Ecto neural progenitor cell (in vitro differentiated cells): ENCODE results near the gene NBAS.

ENCODE experiments used
- DNase-seq: peaks from one replicate; pipeline ENCODE4 v3.0.0-alpha.2; 2018; ENCODE audit warnings: low spot score

NBAS gene

DNA sequence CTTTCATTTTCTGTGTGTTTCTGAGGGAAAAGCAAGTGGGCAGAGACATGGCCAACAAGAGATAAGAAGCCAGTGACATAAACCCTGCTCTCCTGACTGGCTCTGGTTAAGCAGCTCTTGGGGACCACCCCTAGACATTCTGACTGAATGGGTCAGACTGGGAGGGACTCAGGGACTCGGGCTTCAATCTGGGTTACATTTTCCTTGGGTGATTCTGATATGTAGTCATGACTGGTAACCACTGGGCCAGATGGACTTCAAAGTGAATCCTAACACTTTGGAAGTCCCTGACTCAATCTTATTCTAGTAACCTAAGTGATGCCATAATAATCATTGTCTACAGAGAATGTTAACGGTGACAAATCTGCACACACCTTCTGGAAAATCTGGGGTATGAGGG is 397.8 kb downstream of the NBAS start:
- no peak for DNase-seq

DNA sequence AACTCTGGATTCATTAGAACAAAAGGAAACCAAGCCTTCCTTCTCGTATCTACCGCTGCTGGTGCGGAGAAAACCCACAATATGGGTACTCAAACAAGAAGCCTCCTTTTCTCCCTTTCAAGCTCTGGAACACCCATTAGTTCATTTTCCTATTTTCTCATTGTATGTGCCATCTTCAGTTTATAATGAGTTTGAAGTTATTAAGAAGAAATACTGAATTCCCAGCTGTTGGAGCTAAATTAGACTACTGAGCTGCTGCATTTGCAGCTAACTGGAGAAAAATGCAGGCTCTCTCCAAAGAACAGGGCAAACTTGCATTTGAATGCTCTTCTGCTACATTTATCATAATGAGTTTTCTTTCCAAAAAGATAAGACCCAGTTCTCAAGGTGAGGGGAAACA is 398.5 kb downstream of the NBAS start:
- no peak for DNase-seq

DNA sequence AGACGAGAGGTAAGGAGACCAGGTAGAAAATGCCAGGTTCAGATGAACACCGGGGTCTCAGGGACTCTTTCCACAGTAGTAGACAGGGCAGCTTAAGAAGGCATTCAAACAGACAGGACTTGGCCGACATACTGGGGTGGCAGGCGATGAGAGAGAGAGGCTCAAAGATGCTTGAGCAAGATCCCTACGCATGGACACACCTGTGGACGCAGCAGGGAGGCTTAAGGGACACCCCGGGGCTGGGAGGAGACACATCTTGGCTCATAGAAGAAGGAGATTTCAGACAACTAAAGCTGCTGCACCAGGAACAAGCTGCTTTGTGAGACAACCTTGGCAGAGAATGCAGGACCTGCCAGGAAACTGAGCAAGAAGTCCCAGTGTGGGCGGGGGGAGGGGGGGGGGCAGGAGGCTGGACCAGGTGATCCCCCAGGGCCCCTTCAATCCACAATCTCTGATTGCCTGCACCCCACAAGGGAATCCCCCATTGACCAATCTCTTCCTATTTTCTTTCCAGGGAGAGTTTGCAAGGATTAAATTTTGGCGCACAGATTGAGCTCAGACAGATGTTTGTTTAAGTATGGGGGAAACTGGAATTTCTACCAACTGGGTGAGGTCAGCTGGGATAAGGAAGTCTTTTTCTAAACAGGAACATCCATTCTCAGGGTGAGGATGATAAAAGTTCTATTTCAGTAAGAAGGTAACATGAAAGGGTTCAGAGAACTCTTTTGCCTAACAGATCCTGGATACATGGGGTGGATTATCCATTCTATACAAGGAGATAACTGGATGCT is 400.7 kb downstream of the NBAS start:
- DNase-seq = no peak

DNA sequence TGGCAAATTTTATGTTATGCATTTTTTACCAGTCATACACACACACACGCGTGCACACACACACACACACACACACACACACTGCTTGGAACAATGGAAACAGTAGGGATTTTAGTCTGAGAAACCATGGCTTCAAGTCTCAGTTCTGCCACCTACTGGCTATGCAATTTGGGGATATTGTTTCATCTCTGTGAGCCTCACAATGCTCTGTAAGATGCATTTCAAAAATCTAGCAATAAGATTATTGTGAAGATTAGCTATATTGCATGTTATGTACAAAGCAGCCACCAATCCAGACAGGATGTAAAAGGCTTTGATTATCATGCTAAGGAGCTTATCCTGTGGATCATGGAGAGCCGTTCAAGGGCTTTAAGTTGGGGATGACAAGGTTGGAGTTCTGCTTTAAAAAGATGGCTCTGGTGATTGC is 401.4 kb downstream of the NBAS start:
- DNase-seq = no peak

DNA sequence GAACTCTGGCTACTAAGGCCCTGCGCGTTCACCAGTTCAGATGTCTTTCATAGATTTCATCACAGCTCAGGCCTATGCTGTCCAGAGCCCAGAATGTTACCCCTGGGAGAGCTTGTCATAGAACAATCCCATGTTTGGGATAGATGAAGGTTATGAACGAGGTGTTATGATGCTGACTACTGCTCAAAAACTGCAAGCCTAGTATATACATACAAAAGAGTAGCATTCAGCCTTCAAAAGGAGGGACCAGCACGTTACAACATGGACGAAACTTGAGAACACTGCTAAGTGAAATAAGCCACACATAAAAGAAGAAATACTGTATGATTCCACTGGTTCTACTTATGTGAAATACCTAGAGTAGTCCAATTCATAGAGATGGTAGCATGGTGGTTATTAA is 401.9 kb downstream of the NBAS start:
- no peak for DNase-seq

DNA sequence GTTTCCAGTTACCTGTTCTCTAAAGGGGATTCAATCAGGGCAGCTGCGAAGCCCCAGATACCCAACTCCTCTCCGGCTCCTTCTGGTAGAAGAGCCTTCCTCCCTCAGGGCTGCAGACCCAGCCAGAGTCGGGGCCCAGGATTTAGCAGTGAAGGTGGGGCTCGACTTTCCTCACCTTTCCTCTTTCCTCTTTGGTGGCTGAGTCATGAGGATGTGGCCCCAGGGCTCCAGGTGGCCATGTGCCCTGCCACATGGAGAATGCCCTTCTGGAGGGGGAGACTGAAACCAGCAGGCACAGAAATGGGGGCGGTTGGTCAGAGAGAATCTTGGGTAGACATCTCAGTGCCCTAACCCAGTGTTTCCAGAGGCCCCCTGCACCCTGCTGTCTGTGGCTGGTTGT is 402.6 kb downstream of the NBAS start:
- DNase-seq = no peak

DNA sequence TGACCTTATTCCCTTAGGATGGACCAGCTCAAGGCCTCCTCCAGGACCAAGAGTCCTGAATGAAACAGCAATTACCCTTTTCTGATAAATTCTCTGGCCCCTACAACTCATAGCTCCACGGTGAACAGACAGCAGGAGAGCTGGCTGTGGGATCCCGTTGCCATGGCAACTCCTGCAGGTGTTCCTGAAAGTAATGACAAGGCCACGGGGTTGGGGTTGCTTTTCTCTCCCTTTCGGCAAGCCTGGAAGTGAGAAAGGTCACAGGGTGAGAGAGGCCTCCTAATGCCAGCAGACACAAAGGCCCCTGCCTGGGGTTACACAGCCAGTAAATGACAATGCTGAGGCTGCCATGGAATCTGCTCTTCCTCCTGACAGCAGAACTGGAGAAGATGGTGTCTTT is 403.0 kb downstream of the NBAS start:
- DNase-seq = peak; percentile 80

DNA sequence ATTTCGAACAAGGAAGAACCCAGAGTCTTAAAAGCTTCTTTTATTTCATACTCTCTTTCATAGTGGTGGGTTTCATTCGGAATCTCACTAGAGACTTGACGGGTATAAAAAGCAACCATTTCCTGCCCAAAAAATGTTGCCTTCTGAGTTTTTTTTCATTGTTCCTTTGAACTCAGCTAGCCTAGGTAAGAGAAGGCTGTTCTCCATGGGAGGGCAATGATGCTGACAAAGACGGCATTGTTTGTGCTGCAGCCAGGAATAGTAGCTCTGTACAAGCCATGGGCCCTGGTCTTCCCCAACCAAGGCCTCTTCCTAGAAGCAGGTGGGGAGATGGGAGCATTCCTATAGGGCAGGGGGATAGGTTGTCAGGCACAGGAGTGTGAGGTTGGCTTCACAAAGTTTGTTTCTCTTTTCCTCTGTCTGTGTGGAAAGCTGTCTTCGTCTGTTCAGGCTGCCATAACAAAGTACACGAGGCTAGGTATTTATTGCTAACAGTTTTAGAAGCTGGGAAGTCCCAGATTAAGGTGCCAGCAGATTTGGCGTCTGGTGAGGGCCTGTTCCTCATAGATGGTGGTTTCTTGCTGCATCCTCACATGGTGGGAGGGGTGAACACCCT is 405.1 kb downstream of the NBAS start:
- no peak for DNase-seq

DNA sequence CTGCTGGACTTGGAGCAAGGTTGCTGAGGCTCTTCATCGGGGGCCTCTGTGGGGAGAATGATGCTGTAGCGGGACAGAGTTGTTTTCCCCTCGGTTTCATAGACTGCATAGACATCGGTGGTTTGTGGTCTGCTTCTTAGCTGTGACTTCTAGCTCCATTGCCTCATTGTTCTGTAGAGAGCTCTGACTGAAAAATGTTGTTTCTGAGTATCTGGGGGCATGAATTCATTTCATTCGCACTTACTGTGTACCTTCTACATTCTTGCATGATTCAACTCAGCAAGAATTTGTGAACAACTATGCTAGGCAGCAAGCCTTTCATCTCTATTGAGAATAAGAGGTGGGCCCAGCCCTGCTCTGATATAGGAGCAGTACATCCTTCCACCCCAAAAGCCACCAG is 406.8 kb downstream of the NBAS start:
- no peak for DNase-seq

DNA sequence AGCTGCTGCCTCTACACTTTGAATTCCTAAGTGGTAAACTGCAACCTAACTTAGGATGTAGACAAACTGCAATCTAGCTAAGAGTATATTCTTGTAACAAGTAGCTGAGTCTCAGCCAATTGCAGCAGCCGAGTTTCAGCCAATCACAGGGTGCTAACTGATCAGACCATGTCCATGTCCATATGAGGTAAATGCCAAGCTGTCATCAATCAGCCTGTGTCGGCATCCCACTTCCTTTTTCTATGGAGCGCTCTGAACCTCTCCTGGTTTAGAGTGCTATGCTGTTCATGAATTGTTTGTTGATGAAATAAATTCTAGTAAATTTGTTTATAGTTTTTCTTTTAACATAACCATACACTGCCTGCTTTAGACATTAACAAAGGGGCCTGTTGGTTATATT is 408.8 kb downstream of the NBAS start:
- DNase-seq = no peak

DNA sequence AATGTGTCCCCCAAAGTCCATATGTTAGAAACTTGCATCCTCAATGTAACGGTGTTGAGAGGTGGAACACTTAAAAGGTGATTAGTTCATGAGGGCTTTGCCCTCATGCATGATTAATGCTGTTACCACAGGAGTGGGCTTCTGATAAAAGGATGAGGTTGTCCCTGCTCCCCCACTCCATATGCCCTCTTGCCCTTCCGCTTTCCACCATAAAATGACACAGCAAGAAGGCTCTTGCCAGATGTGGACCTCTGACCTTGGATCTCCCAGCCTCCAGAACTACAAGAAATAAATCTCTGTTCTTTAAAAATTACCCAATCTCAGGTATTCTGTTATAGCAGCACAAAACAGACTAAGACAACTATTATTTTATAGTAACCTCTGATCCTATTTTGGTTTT is 412.1 kb downstream of the NBAS start:
- DNase-seq = no peak

DNA sequence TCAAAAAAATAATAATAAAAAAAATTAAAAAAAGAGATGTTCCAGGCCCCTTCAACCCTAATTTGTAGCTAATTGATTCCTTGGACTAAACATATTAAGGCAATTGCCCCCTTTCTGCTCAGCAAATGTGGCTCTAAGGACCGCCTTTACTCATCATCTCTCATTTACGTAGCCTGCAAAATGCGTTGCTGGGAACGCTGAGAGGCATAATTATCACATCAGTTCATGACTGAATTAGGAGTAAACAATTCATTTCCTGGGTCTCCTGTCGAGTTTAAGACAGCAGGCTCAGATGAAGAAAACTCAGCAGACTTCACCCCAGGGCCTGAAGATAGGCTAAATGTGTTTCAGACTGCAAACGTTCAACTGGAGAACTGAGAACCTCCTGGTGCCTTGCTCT is 413.5 kb downstream of the NBAS start:
- DNase-seq = no peak

DNA sequence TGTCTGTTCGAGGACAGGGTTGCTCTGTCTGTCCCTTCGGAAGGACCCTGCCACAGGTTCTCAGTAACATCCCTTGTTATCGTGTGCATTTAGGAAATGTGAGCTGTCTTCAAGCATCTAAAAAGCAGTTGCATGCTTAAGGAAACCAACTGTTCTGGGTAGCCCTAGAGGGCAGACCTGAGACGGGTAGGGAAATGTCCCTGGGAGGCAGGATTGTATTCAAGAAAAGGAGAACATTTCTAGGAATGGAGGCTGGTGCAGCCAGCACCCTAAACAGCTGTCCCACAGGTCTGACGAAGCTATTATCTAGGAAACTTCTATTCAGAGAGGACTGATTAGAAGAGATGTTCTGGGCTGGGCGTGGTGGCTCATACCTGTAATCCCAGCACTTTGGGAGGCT is 414.2 kb downstream of the NBAS start:
- DNase-seq = no peak

DNA sequence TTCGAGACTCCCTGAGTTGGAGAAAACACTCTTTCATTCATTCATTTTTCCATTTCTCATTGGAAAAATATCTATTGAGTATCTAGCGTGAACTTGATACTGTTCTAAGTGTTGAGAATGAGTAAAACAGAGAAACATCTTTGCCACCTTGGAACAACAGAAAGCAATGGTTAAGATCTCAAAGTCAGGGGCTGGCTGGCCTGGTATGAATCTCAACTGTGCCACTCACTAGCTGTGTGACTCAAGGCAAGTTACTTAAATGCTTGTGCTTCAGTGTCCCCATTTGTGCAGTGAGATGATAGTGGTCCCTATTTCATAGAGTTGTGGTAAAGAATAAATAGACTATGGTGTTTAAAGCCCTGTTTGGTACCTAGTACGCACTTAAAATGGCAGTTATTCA is 415.2 kb downstream of the NBAS start:
- DNase-seq = no peak

DNA sequence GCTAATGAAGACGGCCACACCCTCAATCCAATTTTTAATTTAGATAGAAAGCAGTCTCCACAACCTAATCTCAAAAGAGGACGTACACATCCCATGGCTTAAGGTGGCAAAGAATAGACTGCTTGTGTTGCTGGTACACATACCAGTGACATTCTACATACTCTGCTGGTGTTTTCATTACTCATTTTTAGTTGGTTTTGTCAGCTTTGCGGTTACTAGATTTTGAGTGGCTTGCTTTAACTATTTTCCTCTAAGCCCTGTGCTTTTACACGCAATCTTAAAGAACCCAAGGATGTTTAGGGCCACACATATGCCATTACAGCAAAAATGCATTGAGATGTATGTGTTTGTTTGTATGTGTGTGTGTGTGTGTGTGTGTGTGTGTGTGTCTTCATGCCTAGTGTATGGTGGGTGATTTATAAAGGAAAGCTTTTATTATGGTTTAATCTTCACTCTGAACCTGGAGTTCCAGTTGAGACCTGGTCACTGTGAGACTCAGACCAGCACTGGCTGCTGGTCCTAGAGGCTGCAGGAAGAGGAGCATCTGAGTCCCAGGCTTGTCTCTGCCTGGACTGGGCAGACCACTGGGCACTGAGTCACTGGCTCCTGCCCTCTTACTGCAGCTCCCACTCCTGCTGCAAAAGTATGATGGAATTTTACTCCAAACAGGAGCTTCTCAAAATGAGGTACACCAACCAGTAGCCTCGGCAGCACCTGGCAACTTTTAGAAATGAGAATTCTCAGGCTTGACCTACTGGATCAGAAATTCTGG is 415.9 kb downstream of the NBAS start:
- DNase-seq = no peak

DNA sequence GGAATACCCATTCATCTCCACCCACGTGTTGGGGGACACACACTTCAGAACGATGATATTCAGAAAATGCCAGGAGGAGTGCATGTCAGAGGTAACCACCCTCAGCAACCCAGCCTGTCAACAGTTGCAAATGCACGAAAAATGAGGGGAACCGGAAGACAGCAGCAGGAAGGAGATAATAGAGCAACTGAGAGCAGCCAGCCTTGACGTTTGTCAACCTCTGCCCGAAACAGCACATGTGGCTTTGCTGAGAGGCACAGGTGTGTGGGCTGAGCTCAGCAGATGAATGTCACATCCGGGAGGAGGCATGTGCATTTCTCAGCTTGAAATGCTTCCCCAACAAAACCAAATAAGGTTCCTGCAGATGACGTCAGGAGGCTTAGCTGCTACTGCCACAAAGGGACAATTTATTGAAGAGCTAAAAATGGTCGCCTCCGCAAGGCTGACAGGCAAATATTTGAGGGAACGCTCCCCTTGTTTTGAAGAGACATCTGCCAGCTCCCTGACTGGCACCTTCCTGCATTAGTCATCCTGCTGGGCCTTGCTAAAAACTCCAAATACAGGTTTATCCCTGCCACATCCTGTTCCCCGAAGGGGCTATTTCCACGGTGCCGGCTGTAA is 419.0 kb downstream of the NBAS start:
- DNase-seq = no peak

DNA sequence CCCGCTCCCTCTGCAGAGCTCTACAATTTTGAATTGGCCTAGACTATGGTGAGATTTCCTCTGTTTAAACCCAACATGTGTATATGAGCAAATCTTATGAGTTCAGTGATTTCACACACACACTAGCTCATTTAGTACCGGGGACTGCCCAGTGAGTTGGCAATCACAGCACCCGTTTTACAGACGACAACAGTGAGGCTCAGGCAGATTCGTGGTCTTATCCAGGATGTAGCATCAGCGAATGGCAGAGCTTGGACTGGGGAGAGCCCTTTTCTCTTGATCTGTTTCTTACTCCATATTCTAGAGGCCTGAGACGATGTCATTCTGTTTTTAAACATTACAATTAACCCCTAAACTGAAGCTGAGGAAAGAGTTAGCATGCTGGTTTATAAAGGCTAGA is 419.9 kb downstream of the NBAS start:
- no peak for DNase-seq

DNA sequence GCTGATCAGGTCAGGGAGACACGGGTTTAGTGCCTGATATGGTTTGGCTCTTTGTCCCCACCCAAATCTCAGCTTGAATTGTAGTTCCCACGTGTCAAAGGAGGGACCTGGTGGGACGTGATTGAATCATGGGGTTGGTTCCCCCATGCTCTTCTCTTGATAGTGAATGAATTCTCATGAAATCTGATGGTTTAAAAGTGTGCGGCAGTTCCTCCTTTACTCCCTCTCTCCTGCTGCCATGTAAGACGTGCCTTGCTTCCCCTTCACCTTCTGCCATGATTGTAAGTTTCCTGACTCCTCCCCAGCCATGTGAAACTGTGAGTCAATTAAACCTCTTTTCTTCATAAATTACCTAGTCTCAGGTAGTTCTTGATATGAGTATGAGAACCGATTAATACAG is 424.5 kb downstream of the NBAS start:
- no peak for DNase-seq

DNA sequence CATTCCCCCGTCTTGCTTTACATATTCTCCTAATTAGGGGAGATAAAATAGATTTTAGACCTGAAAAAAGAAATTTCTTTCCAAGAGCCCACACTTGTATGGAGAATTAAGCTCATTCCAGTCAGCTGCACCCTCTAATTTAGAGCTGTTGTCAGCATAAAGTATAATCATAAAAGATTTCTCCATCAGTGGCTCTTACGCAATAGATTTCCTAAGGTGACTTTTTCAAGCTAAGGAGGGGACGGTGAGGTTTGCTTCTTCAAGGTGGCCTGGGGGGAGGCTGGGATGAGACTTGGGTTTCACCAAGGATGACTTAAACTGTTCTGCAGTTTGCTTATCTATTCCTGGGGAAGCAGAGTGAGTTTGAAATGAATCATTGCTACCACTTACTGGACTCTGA is 426.2 kb downstream of the NBAS start:
- no peak for DNase-seq

DNA sequence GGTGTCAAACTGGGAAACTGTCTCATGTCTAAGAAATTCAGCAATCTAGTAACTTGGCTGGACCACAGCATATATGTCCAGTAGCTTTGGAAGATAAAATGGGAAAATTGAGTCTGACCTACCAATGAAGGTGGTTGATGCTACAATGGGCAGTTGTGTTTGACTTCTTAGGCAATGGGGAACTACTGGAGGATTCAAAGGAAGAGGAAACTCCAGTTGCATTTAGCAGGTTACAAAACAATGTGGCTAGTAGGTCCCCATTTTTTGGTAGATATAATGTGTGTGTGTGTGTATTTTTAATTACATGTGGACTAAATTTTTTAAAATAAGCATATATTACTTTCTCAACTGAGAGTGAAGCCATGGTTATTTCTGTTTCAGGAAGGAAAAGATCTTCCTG is 427.7 kb downstream of the NBAS start:
- no peak for DNase-seq

DNA sequence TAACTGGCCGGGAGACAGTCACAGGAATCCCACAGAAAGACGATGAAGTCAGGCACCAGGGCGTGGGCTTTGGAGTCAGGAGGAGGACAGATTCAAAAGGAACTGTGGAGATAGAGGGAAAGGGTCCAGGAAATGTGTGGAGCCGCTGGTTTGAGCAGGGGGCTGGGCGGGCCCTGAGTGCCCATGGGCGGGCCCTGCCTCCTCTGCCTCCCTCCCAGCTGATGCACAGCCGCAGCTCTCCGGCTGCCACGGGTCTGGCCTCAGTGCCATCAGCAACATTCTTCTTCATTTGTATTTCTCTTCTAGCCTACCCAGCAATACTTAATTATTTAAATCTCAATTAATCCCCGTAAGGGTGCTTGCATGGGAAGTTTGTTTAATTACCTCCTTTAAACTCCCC is 432.3 kb downstream of the NBAS start:
- no peak for DNase-seq

DNA sequence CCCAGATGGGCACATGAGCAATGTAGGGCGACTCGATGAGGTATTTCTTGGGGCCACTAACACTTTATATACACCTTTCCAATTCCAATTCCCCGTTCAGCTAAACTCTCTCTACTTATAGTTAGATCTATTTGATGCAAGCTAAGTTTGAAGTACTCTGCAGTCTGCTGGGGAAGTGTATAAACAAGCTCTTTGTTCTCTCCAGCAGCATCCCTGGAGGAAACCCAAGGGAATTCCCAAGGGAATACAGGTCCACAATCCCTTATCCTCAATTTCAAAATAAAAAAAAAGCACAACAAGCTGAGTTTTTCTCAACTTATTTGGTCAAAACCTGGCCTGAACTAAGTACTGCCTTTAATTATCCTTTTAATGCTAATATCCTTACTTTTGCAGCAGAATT is 433.3 kb downstream of the NBAS start:
- no peak for DNase-seq

DNA sequence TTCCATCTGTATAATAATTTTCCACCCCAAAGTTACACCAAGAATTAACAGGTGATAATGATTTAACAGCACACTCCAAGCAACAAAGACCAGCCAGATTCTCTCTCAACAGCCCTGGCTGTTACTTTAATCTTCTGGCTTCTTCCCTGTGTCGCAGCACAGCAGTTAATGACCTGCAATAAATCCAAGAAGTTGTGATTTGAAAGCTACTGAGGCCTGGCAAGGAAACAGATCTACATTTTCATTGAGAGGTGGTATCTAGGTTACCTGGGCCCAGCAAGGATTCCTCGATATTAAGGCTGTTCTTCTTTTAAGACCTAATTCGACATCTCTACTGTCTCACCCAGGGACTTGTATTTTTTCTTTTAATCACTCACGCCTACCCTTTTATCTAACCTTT is 433.8 kb downstream of the NBAS start:
- DNase-seq = no peak
